M059J (cell line): Measurements from ENCODE around the gene MAGI1. TPM values are rescaled to one million over a fixed set of nuclear protein-coding genes. Genes with fewer than 3 reads are reported as not detected.
A peak's percentile ranks its signal among the peaks of the same experiment; 100 is the strongest.

Experiments
- DNase-seq: peaks from one replicate; pipeline ENCODE4 v3.0.0-alpha.2; 2012; ENCODE audit warnings: low read depth
- total RNA-seq: library from RNA; depleted of rRNA; stranded (reverse); fragments of >200 nt; shearing (Covaris generic); gene quantifications from 2 replicates; pipeline ENCODE4 v1.2.3, GENCODE V29; 2014

The MAGI1 gene
- total RNA-seq, 1 experiment from 2014 or later, result 2.8 TPM

DNA sequence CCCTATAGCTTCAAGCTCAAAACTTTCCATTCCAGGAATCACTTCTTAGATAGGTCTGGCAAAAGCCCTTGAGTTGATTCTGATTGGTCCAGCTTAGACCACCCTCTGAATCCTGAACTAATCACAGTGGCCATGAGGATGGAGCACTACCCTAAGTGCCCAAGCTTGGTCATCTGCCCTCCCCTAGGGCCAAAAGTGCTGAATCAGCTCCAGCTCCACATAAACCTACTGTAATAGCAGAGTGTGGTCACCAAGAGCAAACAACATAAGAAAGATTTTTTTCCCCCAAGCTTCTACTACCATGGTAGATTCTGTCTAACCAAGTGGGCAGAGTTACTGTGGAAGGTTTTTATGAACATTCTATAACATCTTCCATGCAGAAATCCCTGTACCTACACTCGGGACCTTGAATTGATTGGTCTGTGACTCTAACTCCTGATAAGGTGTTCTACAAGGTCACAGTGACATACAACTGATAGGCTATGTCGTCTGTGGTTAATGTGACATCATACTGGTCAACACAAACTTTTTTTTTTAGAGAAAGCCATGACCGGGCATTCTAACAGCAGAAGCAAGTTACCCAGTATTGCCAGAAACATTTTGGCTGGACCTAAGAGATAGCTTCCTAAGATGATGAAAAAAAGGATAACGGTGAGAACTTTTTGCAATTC, 320.9 kb downstream of the MAGI1 start:
- DNase-seq, result no peak

DNA sequence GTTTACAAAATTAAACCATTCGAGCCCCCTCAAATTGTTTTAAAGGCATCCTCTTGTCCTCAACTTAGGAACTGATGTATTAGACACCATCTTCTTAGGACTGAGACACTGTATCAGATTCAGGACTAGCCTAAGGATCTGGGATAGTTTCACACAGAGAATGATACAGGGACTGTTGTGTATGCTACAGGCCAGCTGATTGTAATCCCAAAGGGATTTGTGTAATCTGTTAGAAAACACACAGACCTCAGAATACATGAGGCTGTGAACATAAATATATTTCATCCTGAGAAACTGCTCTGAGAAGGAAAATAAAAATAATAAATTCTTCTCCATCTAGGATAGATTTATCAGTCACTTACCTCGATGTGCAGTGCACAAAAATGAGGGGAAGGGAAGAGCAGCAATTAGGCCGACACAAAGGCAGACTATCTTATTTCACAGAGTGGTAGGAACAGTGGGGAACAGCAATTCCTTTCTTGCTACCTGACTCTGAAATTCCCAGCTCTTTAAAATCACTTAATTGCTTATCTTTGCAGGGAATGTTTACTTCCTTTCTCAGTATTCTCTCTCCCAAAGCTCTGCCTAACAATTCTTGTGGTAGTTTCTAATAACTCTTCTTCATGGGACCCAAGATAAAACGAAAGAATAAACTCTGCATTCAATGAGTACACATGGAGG, 322.5 kb downstream of the MAGI1 start:
- DNase-seq, result no peak

DNA sequence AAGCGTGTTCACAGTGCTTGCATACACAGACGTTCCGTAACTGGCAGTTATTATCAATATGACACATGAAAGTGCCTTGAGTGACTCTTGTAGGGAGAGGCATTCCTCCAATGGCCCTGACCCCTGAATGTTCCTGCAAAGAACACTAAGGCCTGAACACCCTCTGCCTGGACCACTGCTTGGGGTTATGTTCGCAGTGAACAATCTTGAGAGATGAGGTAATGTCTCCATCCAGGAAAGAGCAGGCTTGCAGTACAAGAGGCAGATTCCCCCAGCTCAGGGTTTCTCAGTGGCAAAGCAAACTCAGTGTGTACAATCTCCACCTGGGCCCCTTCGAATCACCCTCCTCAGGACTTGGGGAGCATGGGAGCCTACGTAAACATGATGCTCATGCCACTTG, 324.6 kb downstream of the MAGI1 start:
- DNase-seq, result no peak

DNA sequence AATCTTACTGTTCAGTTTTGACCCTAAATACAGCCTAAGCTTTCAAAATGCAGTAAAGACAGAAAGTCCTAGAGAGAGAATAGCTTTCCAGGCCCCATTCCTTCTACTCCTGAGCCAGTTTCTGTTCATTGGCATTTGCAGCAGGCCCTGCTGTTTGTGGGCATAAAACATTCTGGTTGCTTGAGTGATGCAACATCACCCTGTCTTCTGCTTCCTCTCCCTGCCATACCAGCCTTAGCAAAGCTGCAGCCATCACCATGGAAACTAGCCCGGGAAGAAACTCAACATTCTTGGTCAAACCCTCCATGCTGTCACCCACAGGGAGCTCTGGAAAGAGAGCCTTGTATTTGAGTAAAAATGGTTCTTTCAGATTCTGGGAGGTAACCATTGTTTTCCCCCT, 325.7 kb downstream of the MAGI1 start:
- DNase-seq, result peak; percentile 49

DNA sequence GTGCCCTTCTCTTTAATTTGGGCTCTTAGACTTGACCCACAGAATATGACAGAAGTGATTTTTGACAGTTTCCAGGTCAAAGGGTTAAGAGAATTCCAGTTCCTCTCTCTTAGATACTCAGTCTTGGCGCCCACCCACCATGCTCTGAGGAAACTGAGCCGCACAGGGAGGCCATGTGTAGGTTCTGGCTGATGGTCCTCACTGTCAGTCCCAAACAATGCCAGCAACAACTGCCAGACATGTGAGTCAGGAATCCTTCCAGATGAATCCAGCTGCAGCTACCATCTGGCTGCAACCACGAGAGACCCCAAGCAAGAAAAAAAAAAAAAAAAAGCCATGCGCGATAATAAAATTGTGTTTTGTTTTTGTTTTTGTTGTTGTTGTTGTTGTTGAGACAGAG, 326.6 kb downstream of the MAGI1 start:
- DNase-seq, result no peak

DNA sequence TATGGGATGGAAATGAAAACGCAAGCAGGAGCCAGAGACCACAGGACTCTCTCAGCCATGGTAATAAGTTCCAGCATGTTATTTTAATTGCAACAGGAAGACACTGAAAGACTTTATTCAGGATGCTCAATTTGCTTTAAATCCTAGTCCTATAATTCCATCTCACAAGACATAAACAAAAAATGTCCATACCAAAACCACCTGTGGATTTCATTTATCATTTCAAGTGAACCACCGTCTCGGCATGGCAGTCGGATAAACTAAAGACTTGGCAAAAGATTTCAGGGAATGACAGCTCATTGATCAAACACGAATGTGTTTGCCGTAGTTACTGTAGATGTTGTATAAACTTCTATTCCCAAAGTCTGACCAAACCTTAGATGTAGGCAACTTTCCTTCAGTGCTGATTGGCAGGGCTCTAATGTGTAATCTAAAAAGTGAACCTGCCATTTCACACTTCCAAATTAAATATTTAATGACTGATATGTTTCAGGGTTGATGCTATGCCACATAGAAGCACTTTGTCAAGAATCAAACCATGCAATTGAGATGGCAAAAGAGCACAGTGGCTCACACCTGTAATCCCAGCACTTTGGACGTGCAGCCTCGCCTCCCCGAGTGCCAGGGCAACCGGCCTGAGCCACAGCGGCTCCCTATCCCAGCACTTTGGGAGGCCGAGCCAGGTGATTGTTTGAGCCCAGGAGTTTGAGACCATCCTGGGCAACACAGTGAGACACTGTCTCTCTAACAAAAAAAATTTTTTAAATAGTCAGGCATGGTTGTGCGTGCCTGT, 331.7 kb downstream of the MAGI1 start:
- no peak for DNase-seq

DNA sequence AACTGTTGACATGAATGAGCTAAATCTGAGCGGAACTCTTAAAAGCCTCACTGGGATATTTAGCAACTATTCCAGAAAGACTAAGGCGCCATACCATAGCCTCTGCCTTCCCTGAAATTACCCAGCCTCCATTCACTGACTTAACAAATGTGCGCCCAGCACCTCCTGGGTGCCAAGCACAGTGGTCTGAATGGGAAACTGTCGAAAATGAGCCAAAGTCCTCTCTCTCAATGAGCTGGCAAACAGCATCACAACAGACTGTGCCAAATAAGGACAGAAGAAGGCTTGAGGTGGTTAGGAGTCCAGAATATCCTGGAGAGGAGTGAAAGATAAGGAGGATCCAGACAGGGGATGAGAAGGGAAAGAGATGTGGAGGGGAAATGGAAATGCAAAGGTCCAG, 332.4 kb downstream of the MAGI1 start:
- DNase-seq, result no peak

DNA sequence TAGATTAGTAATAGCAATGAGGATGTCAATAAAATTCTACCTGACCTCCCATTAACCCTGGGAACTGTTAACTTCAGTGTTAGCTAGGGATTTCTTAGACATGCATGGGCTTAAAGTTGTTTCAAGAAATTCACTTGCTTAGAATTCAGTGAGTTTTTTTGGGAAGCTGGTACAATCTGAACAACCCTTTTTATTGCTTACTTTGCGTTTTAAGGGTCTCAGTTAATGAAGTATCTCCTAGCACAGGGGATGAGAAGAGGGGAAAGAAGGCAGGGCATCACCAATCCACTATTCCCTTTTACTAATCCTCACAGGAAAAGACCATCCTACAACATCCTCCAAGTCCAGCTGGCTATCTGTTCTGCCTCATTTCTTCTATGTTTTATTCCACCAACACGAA, 334.9 kb downstream of the MAGI1 start:
- no peak for DNase-seq

DNA sequence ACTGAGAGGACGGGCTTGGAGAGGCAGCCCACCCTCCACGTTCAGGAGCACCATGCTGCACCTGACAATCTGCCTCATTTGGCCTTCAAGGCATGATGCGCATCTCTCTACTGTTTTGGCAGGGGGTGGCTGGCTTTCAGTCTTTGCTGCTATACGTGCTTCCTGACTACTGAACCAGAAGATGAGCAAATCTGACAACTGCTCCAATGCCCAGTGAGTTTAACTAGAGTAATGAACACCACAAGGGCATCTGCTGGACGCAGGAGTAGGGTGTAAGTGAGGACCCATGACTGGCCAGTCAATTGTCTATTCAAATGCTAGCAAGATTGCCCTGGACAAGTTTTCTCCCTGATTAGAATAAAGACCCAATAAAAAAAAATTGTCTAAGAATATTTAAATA, 335.7 kb downstream of the MAGI1 start:
- no peak for DNase-seq

DNA sequence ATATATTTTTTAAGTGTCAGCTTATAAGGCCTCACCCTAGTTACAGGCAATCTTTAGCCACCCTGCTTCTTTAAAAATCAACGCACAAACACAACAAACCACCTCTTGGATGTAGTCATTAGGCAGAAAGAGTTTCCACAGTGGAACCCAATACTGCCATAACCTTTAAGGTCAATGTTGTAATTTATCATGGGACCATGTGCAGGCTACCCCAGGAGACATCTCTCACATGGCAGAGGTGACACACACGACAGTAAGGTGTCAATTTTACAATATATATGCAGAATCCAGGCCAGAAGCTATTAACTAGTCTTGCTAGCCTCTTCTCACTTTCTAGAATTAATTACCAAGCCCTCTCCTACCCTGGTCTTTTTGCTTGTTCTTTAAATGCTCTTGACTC, 336.5 kb downstream of the MAGI1 start:
- no peak for DNase-seq

DNA sequence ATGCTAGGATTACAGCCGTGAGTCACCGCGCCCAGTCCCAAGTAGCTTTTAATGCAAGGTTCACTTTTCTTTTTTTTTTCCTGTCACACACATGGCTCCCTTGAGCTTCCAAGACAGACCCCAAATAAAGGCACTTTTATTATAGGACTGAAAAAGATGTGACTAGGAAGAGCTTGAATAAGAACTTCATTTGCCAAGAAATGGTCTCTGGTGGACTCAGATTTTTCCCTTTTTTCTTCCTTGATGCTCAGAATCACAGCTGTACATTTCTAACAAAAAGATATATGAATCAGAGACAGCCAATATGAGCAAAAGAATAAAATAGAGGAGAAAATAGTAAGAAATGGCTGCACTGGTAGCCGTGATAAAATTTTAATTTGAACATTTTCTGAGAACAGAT, 337.2 kb downstream of the MAGI1 start:
- DNase-seq, result no peak

DNA sequence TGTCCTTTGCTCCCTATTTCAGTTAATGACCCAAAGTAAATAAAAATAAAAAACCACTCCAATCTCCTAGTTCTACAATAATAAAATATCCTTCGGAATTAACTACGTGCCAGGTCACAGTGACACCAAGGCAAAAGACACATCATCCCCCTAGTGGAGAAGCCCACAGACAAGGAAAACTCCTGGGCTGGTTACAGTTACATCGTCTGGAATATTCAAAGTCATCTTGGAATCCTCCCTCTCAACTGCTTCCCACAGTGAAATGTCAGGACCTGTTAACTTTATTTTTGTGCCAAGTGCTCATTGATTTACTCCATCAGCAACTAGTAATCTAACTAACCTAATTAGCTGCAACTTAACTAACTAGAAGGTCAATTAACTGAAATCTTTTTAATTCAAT, 349.3 kb downstream of the MAGI1 start:
- DNase-seq, result no peak

DNA sequence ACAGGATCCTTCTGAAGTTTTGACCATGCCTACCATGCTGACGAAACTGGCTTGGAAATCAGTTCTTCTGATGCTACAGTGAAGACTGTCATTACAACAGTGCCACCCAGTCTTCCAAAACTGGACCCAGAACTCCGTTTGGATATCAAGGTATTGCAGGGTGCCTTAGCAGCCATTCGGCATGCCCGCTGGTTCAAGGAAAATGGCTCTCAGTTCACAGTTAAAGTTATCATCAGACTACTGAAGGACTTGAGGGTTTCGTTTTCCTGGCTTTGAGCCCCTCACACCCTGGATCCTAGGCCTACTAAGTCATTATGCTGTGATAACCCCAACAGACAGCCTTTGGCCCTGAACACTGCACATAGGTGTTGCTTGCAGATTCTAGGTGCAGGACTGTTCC, 351.0 kb downstream of the MAGI1 start:
- no peak for DNase-seq

DNA sequence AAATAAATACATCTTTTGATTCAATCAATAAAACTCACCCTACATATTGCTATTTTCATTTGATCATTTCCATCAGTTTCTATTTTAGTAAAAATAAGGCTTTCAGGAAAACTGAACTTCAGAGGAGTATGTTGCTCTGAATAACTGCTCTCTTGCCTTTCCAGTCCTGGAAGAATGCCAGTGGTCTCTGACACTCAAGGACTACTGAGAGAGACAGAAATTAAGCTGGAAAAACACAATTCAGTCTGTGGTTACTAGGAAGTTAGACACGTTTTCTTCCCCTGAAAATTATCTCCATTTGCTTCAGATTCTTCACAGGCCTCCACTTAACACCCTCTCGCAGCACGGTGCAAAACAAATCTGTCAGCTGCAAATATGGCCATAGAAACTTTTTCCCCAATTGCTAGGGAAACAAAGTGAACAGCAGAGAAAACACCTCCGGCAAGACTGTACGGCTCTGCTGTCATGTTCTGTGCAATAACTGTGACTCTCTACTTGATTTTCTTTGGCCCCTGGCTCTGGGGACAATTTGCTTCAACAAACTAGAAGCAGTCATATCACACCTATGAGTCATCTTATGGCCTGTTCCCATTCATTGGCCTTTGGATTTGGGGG, 353.0 kb downstream of the MAGI1 start:
- peak; percentile 11 for DNase-seq

DNA sequence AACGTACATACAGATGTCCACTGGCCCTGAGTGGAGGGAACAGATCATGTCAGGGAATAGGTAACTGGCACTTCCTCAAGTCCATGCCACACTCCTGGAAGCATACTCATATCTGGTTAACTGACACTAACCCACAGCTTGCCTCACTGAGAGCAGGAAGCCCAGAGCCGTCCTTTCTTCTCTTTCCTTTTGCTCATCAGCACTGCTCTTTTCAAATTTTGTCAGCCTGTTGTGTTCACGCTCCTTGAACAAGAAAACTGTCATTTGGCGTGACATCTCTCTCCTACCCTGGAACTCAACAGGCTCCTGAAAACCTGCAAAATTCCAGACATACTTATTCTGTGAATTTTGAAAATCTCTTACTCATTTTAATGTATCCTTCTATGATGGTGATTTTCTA, 360.2 kb downstream of the MAGI1 start:
- DNase-seq, result no peak

DNA sequence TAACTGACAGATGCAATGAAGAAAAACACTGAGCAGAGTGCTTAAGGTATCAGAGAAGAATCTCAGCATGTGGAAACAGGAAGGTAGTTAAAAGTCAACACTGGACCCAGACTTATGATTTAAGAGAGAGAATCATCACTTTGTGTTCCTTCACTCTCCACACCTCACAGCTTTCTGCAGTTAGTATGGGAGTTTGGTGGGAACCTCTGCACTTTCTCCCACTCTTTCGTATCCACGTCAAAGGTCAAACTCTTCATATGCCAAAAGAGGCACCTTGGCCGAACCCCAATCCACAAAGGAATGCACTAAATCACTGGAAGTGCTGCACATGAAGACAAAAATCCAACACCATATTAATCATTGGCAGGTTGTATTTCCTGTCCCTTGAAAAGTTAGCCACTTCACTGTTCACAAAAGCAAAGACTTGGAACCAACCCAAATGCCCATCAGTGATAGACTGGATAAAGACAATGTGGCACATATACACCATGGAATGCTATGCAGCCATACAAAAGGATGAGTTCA, 361.2 kb downstream of the MAGI1 start:
- DNase-seq, result no peak

DNA sequence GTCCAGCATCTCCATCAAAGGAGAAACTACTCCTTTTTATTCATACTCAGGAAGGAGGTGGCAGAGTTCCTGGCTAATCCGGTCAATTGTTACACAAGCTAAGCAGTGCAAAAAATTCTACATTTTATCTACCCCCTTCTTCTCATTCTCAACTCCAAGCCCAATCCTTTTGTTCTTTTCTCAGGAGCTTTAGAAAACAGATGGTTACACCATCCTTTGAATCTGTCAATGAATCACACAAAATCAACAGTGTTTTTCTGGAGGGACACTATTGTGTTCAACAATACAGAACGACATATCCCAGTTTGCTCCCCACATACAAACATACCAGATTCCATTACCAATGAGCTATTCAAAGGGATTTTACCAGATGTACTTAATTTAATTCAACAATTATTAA, 362.1 kb downstream of the MAGI1 start:
- DNase-seq, result no peak

DNA sequence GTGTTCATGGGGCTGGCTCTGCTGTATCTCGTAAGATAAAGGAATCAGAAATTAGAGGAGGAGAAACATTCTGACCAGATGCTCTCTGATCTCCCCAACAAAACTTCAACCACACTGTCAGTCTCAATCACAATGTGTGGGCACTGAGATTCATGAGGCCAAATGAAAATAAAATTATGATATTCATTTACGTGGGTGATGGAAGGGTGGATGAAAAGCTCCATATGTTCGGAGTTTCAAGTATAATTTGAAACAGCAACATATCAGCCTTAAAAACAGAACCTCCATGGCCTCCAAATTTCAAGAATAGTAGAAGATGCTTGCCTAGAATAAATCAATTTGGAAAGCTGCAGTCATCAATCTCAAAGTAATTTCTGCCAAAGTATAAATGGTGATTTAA, 363.7 kb downstream of the MAGI1 start:
- no peak for DNase-seq

DNA sequence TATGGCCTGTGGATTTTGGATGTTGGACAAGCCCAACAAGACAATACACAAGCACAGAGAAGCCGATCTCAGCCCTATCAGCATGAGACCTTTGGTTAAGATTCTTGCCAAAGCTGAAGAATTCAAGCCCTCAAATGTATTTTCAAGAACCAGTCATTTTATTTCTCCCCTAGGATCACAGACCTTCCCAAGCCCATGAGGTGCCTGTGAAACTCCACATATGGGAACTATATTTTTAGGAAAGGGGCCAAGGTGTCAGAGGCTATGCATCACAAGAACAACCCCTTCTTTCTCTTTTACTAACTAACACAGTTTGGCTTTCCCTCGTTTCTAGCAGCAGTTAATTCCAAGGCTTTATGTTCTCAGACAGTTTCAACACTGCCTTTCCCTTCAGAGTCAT, 364.5 kb downstream of the MAGI1 start:
- no peak for DNase-seq

DNA sequence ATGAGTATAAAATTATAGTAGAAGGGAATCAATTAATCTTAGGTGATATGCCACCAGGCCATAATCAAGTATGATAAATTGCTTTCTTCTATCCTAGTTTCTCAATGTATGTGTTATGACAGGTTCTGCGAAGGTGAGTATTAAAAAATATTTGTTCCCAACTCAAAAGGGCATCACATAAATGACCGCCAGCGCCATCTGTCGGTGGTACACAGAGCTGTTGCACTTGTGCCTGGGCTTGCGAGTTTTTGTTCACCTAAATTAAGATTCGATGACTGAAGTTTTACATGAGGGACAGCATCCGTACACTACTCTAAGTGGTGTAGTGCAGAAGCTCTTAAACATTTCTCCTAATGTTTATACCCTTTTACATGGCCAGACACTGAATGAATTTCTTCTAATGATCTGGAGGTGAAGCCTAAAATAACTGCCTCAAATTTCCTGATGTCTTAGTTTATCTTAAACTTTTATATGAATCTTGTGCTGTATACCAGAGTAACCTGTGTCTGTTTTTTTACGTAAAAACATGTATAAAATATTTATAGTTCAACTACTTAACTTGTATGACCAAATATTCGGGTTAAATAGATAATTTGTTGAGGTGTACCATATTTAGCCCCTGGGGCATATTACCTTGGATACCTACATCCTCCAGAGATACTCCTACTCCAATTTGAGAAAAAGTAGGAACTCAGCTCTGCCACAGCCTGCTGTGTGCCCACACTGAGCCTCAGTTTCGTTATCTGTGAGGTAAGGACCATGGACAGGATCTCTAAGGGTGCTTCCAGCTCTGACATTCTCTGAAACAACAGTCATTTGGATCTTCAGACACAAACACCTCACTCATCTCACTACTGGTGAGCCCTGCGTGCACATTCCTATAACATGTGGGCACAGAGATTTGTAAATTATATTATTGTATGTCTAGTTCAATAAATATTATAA, 365.6 kb downstream of the MAGI1 start:
- peak; percentile 41 for DNase-seq

DNA sequence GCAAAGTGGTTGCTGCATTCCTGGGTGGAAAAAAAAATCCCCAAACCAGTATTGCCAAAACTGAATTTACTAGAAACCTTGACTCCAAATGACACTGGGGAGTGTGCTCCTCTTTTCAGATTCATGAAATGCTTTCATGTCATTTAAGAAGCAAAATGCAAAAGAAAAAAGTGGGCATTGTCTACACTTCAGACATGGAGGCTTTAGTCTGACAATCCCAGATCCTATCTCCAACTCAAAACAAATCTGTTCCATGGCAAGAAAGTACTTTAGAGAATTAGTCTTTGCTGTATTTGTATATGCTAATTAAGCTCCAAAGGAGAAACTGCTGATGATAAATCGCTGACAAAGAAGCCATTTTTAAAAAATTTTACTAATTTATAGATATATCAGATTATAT, 366.7 kb downstream of the MAGI1 start:
- DNase-seq, result no peak
